B cell (primary cell): ENCODE data around the gene HCN1. TPM values are rescaled to one million over a fixed set of nuclear protein-coding genes. Genes with fewer than 3 reads are reported as not detected.

Experiments
- ATAC-seq: fragments of 200-7000 bp; cut with Tn5 transposase; one replicate; pipeline ENCODE4 v1.10.0; 2021; ENCODE audit warnings: low read depth, mild to moderate bottlenecking, moderate number of reproducible peaks, moderate library complexity
- CTCF ChIA-PET: fragments of 350-600 bp; sonication (Branson Sonifier 250); formaldehyde crosslinking; loops from one replicate; lab custom pipeline; 2021; ENCODE audit warnings: antibody characterized with exemption, inconsistent platforms; lab: Charles Lee
- POLR2A ChIA-PET: fragments of 350-600 bp; sonication (Branson Sonifier 250); formaldehyde crosslinking; loops from one replicate; lab custom pipeline; 2021; ENCODE audit warnings: antibody characterized with exemption; lab: Charles Lee
- DNase-seq: peaks from one replicate; pipeline ENCODE4 v3.0.0; 2013
- H2AFZ ChIP-seq: 2 replicates; pipeline ENCODE4 v1.6.1; 2012; ENCODE audit warnings: mild to moderate bottlenecking, low read depth, low read length; ENCODE audit not compliant: insufficient read depth, poor library complexity, severe bottlenecking
- H3K27ac ChIP-seq, 2 donors: 1 replicate in 1 of 2; 2 replicates in 1 of 2; pipeline ENCODE4 v1.5.1; 2012 to 2013; ENCODE audit warnings: low read length in 2 of 2, mild to moderate bottlenecking in 2 of 2, moderate library complexity in 1 of 2
- H3K27me3 ChIP-seq, 4 experiments: fragments of 200-600 bp in 1 of 4; sonication (generic) in 1 of 4; replicated peaks in 1 of 4; 1 replicate in 2 of 4; 2 replicates in 2 of 4; pipeline versions ENCODE4 v1.6.1 to v1.7.0; 2013 to 2016; ENCODE audit warnings: low read length in 3 of 4, mild to moderate bottlenecking in 2 of 4, mixed read lengths in 1 of 4, moderate library complexity in 1 of 4; ENCODE audit not compliant: insufficient read depth in 4 of 4, control insufficient read depth in 3 of 4; ENCODE audit errors: control extremely low read depth in 1 of 4
- H3K36me3 ChIP-seq, 2 experiments: replicated peaks in 1 of 2; 1 replicate in 1 of 2; 2 replicates in 1 of 2; pipeline versions ENCODE4 v1.6.1 to v1.7.1; 2013; ENCODE audit warnings: low read length in 1 of 2; ENCODE audit not compliant: insufficient read depth in 2 of 2, control insufficient read depth in 1 of 2; ENCODE audit errors: control extremely low read depth in 1 of 2, extremely low read depth in 1 of 2
- H3K4me1 ChIP-seq, 2 donors: fragments of 200-600 bp in 1 of 2; sonication (generic) in 1 of 2; 1 replicate in 1 of 2; 2 replicates in 1 of 2; pipeline versions ENCODE4 v1.5.1 to v1.6.1; 2013 to 2017; ENCODE audit warnings: low read length in 2 of 2; ENCODE audit not compliant: control insufficient read depth in 2 of 2, insufficient read depth in 2 of 2
- H3K4me2 ChIP-seq: replicated peaks from 2 replicates; pipeline ENCODE3; 2012; ENCODE audit warnings: mild to moderate bottlenecking, low read depth, low read length; ENCODE audit not compliant: poor library complexity, severe bottlenecking
- H3K4me3 ChIP-seq, 5 experiments: fragments of 200-600 bp in 1 of 5; sonication (generic) in 1 of 5; 1 replicate in 3 of 5; 2 replicates in 2 of 5; pipeline versions ENCODE4 v1.5.1 to v1.7.0; 2011 to 2016; ENCODE audit warnings: low read length in 4 of 5, mild to moderate bottlenecking in 4 of 5, low read depth in 2 of 5, control low read depth in 1 of 5, moderate library complexity in 1 of 5; ENCODE audit not compliant: insufficient read depth in 1 of 5; ENCODE audit errors: control extremely low read depth in 1 of 5, extremely low read depth in 1 of 5
- H3K79me2 ChIP-seq: fragments of 200-600 bp; sonication (generic); one replicate; pipeline ENCODE4 v1.6.0; 2016; ENCODE audit warnings: low read length; ENCODE audit not compliant: control insufficient read depth, insufficient read depth
- H3K9ac ChIP-seq: fragments of 200-600 bp; sonication (generic); 2 replicates; pipeline ENCODE4 v1.6.1; 2017; ENCODE audit warnings: mild to moderate bottlenecking, low read length, moderate library complexity
- H3K9me3 ChIP-seq, 3 donors: one replicate each; pipeline versions ENCODE4 v1.6.1 to v1.7.1; 2013; ENCODE audit warnings: low read length in 2 of 3; ENCODE audit not compliant: control insufficient read depth in 2 of 3, insufficient read depth in 1 of 3; ENCODE audit errors: control extremely low read depth in 1 of 3
- H4K20me1 ChIP-seq: 2 replicates; pipeline ENCODE4 v1.6.0; 2012; ENCODE audit warnings: mild to moderate bottlenecking, low read length; ENCODE audit not compliant: insufficient read depth, control insufficient read depth, poor library complexity, severe bottlenecking
- H3K27ac Mint-ChIP-seq: one replicate; pipeline ENCODE4 v1.8.0; 2021; ENCODE audit warnings: mixed read lengths
- H3K27me3 Mint-ChIP-seq: one replicate; pipeline ENCODE4 v1.8.0; 2021; ENCODE audit warnings: mixed read lengths
- H3K4me1 Mint-ChIP-seq: one replicate; pipeline ENCODE4 v1.8.0; 2021; ENCODE audit warnings: mixed read lengths
- H3K4me3 Mint-ChIP-seq: one replicate; pipeline ENCODE4 v1.8.0; 2021; ENCODE audit warnings: mixed read lengths
- H3K9me3 Mint-ChIP-seq: one replicate; pipeline ENCODE4 v1.8.0; 2022; ENCODE audit warnings: mixed read lengths; ENCODE audit not compliant: insufficient read depth
- EZH2 ChIP-seq: IDR thresholded peaks from 2 replicates; pipeline ENCODE4 v1.6.1; 2012; ENCODE audit warnings: borderline replicate concordance, low read depth, mild to moderate bottlenecking, moderate library complexity, low read length; ENCODE audit not compliant: insufficient read depth, poor library complexity, severe bottlenecking
- WGBS: methylation state at CpG from one replicate; pipeline ENCODE4 v1.1.5; 2013; ENCODE audit warnings: missing lambda C conversion rate; ENCODE audit not compliant: insufficient coverage; 5-methylcytosine and 5-hydroxymethylcytosine counted together
- intact Hi-C: fragments of 100-400 bp; cut with micrococcal nuclease; formaldehyde crosslinking; loops from one replicate; pipeline ENCODE4 v1.10.0; 2022
- polyA plus RNA-seq: library from polyadenylated mRNA; depleted of rRNA; stranded (reverse); fragments of >200 nt; gene quantifications from 2 replicates; pipeline ENCODE4 v1.2.3, GENCODE V29; 2012
- total RNA-seq, 2 donors: library from RNA; stranded (reverse); fragments of 120-200 nt in 1 of 2; gene quantifications; 1 replicate in 1 of 2; 2 replicates in 1 of 2; pipeline versions ENCODE4 v1.2.3 to v1.2.4, GENCODE V29; 2013 to 2022
- TF ChIP-seq, protein P1 (sequence below): fragments of 200-600 bp; IDR thresholded peaks from one replicate; pipeline ENCODE4 v1.8.0; 2022; ENCODE audit warnings: antibody characterized with exemption, mild to moderate bottlenecking

The HCN1 gene
- total and polyA plus RNA-seq, 2 donors (not counting 1 experiment from before 2014, with no cell fraction given), result not detected

DNA sequence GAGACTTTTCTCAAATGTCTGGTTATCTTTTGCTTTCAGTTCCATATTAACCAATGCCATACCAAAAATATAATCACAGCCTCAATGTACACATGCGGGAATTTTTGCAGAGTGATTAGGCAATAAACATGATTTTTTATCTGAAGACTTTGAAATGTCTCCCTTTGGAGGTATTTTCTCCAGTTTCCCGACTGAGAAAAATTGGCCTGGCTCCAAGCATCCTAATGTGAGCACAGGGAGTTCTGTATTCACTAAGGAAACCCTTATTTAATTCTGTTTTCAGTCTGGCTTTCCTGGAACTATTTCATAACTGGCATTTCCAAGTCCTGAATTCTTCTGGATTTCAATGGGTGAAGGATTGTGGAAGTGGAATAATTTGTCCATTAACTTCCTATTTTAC lies 8.5 kb downstream of the HCN1 start:
- Histone ChIP-seq H3K79me2 (no peaks in the 10 kb centered on the region), H3K27me3 (no peaks in the 10 kb centered on the region), H3K27ac (no peak overlapping the region), H3K4me3 (no peak overlapping the region), H3K9me3 (no peaks in the 10 kb centered on the region), H4K20me1 (no peaks in the 10 kb centered on the region), H3K36me3 (no peaks in the 10 kb centered on the region), H3K4me1 (no peaks in the 10 kb centered on the region), H3K9ac (no peak overlapping the region), H2AFZ (no peak overlapping the region), H3K4me2 (no peak overlapping the region)
- ATAC-seq, result no peak
- H3K27ac Mint-ChIP-seq, result no peak overlapping the region
- POLR2A ChIA-PET, result no interaction called here
- no peaks in the 10 kb centered on the region for H3K27me3 Mint-ChIP-seq
- intact Hi-C loops, result no loop called here
- H3K9me3 Mint-ChIP-seq, result no peaks in the 10 kb centered on the region
- no peak overlapping the region for H3K4me3 Mint-ChIP-seq
- no peak for DNase-seq
- CTCF ChIA-PET, result no interaction called here
- no CpG with 5 or more reads among the region's 2 CpGs for WGBS
- no peaks in the 10 kb centered on the region for H3K4me1 Mint-ChIP-seq
- no peak for TF ChIP-seq EZH2
- TF ChIP-seq, protein P1, sequence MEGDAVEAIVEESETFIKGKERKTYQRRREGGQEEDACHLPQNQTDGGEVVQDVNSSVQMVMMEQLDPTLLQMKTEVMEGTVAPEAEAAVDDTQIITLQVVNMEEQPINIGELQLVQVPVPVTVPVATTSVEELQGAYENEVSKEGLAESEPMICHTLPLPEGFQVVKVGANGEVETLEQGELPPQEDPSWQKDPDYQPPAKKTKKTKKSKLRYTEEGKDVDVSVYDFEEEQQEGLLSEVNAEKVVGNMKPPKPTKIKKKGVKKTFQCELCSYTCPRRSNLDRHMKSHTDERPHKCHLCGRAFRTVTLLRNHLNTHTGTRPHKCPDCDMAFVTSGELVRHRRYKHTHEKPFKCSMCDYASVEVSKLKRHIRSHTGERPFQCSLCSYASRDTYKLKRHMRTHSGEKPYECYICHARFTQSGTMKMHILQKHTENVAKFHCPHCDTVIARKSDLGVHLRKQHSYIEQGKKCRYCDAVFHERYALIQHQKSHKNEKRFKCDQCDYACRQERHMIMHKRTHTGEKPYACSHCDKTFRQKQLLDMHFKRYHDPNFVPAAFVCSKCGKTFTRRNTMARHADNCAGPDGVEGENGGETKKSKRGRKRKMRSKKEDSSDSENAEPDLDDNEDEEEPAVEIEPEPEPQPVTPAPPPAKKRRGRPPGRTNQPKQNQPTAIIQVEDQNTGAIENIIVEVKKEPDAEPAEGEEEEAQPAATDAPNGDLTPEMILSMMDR, result no peak

DNA sequence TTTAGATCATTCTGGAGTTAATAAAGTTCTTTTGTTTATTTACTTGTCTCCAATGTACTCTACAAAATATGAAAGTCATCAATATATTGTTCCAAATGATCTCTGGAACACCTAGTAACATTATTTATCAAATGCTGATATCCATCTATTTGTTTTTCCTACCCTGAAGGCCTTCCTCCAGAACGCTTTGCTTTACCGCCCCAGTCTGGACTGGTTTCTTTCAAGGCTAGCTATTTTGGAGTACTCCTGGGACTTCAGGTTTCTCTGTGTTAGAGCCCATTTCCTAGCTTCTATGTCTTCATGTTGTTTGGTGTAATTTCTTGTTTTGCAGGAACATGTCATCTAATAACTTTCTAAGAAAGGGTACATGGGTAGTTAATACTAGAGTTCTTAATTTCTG lies 9.6 kb downstream of the HCN1 start:
- Histone ChIP-seq H4K20me1 (no peaks in the 10 kb centered on the region), H3K4me3 (no peak overlapping the region), H3K9me3 (no peaks in the 10 kb centered on the region), H3K79me2 (no peaks in the 10 kb centered on the region), H2AFZ (no peak overlapping the region), H3K27me3 (no peaks in the 10 kb centered on the region), H3K27ac (no peak overlapping the region), H3K36me3 (no peaks in the 10 kb centered on the region), H3K9ac (no peak overlapping the region), H3K4me1 (no peaks in the 10 kb centered on the region), H3K4me2 (no peak overlapping the region)
- CTCF ChIA-PET, result no interaction called here
- Mint-ChIP-seq H3K27me3 (no peaks in the 10 kb centered on the region), H3K9me3 (no peaks in the 10 kb centered on the region), H3K27ac (no peak overlapping the region), H3K4me3 (no peak overlapping the region), H3K4me1 (no peaks in the 10 kb centered on the region)
- 100% methylated on average over 1 of the region's 2 CpGs for WGBS
- intact Hi-C loops, result no loop called here
- ATAC-seq (no peak), DNase-seq (no peak)
- TF ChIP-seq EZH2, result no peak
- POLR2A ChIA-PET, result no interaction called here
